HepG2 (cell line): Measurements from ENCODE around the gene VWA7. TPM values are rescaled to one million over a fixed set of nuclear protein-coding genes. Genes with fewer than 3 reads are reported as not detected.

Experiments used
- CCDC6 ChIP-seq: sonication (generic); formaldehyde crosslinking; IDR thresholded peaks from 2 replicates; pipeline ENCODE4 v1.8.1; 2022; ENCODE audit warnings: mild to moderate bottlenecking, missing genetic modification reagents, moderate library complexity
- FOXA1 ChIP-seq, 2 experiments: fragments of 450-650 bp in 1 of 2; sonication (generic) in 1 of 2; formaldehyde crosslinking in 1 of 2; IDR thresholded peaks; 2 replicates each; pipeline versions ENCODE4 v1.4.0 to v1.6.1; 2016 to 2020; ENCODE audit warnings: missing genetic modification reagents in 1 of 2
- HMG20B ChIP-seq: conservative IDR thresholded peaks from 2 replicates; pipeline ENCODE4 v1.6.1; 2016; ENCODE audit warnings: missing genetic modification reagents, missing compliant biosample characterization
- HOXD1 ChIP-seq: sonication (generic); formaldehyde crosslinking; IDR thresholded peaks from 2 replicates; pipeline ENCODE4 v1.5.0; 2020; ENCODE audit warnings: missing genetic modification reagents
- LCORL ChIP-seq, 2 experiments: fragments of 450-650 bp in 1 of 2; sonication (generic) in 1 of 2; formaldehyde crosslinking in 1 of 2; IDR thresholded peaks; 2 replicates each; pipeline versions ENCODE4 v1.5.0 to v1.6.1; 2017 to 2020; ENCODE audit warnings: antibody characterized with exemption in 1 of 2, missing genetic modification reagents in 1 of 2
- MEF2D ChIP-seq: sonication (generic); formaldehyde crosslinking; IDR thresholded peaks from 2 replicates; pipeline ENCODE4 v1.5.1; 2020; ENCODE audit warnings: mild to moderate bottlenecking, missing genetic modification reagents
- NFYB ChIP-seq: sonication (generic); formaldehyde crosslinking; IDR thresholded peaks from 2 replicates; pipeline ENCODE4 v1.4.0; 2020; ENCODE audit warnings: missing genetic modification reagents
- SALL1 ChIP-seq: sonication (generic); formaldehyde crosslinking; IDR thresholded peaks from 2 replicates; pipeline ENCODE4 v1.8.0; 2022; ENCODE audit warnings: mild to moderate bottlenecking, missing genetic modification reagents
- SRF ChIP-seq: IDR thresholded peaks from 2 replicates; pipeline ENCODE4 v1.6.1; 2011; ENCODE audit warnings: mild to moderate bottlenecking, low read depth, low read length, moderate library complexity
- ZNF329 ChIP-seq: sonication (generic); formaldehyde crosslinking; IDR thresholded peaks from 2 replicates; pipeline ENCODE4 v1.9.0; 2021; ENCODE audit warnings: low read depth, mild to moderate bottlenecking, missing genetic modification reagents
- ZNF496 ChIP-seq: sonication (generic); formaldehyde crosslinking; IDR thresholded peaks from 2 replicates; pipeline ENCODE4 v1.8.1; 2023; ENCODE audit warnings: mild to moderate bottlenecking, moderate library complexity, missing genetic modification reagents; ENCODE audit not compliant: insufficient replicate concordance
- ZNF547 ChIP-seq: sonication (generic); formaldehyde crosslinking; IDR thresholded peaks from 2 replicates; pipeline ENCODE4 v1.5.1; 2020; ENCODE audit warnings: mild to moderate bottlenecking, missing genetic modification reagents
- polyA plus RNA-seq, 8 experiments: library from polyadenylated mRNA; depleted of rRNA in 3 of 8; stranded (reverse) in 7 of 8; unstranded in 1 of 8; fragments of >200 nt; fragmentation: Illumina TruSeq in 4 of 8; extraction: Trizol in 4 of 8; gene quantifications; 2 replicates each; pipeline versions ENCODE4 v1.2.1 to v1.2.3, GENCODE V29; 2011 to 2016; ENCODE audit warnings: low read depth in 4 of 8, missing spikeins in 1 of 8, mixed read lengths in 1 of 8; ENCODE audit not compliant: insufficient read depth in 1 of 8
- total RNA-seq, 5 experiments: library from RNA; depleted of rRNA; stranded (reverse); fragments of >200 nt; fragmentation: Illumina TruSeq; extraction: Trizol; gene quantifications; 2 replicates each; pipeline ENCODE4 v1.2.3, GENCODE V29; 2016; ENCODE audit warnings: low read depth in 1 of 5
- TF ChIP-seq, protein P1 (sequence below): sonication (generic); formaldehyde crosslinking; IDR thresholded peaks from 2 replicates; pipeline ENCODE4 v1.5.1; 2020; ENCODE audit warnings: mild to moderate bottlenecking, moderate library complexity, missing genetic modification reagents
- TF ChIP-seq, protein P2 (sequence below): IDR thresholded peaks from 2 replicates; pipeline ENCODE4 v1.6.1; 2016
- TF ChIP-seq, protein P3 (sequence below): IDR thresholded peaks from 2 replicates; pipeline ENCODE4 v1.4.0; 2020; ENCODE audit warnings: mild to moderate bottlenecking, missing genetic modification reagents
- TF ChIP-seq, protein P4 (sequence below): sonication (generic); formaldehyde crosslinking; IDR thresholded peaks from 2 replicates; pipeline ENCODE4 v1.8.1; 2023; ENCODE audit warnings: missing genetic modification reagents, inconsistent platforms, borderline replicate concordance
- TF ChIP-seq, protein P5 (sequence below): sonication (generic); formaldehyde crosslinking; IDR thresholded peaks from 2 replicates; pipeline ENCODE4 v1.8.0; 2022; ENCODE audit warnings: mild to moderate bottlenecking, missing genetic modification reagents, moderate library complexity

VWA7 gene
- total and polyA plus RNA-seq, 2 of the 13 experiments (the other 11 are each of a cell fraction or from before 2014, with no cell fraction given): 0.86 to 3.3 TPM

DNA sequence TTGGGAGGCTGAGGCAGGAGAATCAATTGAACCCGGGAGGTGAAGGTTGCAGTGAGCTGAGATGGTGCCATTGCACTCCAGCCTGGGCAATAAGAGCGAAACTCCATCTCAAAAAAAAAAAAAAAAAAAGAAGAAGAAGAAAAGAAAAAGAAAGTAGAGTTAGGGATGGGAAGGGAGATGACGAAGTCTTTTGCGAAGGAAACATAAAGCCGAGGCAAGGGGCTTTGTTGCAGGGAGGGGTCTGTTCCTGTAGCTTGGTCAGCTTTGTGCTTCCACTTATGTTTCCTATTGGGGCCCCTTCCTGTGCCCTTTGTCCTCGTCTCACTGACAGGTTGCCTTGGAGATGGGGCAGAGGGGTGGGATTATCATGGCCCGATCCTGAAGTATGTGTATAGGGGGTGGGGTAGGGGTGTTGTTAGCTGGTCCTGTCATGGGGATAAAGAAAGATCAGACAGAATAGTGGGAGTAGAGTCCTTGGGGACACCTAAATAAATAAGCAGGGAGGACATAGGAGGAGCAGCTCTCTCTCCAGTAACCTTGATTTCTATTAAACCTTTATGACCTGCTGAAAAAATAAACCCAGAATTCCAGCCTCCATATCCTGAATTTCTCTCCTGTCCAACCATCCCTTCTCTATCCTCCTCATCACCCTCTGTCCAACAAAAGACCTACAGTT lies 39.7 kb downstream of the VWA7 start (continued):
- TF ChIP-seq, protein P1, sequence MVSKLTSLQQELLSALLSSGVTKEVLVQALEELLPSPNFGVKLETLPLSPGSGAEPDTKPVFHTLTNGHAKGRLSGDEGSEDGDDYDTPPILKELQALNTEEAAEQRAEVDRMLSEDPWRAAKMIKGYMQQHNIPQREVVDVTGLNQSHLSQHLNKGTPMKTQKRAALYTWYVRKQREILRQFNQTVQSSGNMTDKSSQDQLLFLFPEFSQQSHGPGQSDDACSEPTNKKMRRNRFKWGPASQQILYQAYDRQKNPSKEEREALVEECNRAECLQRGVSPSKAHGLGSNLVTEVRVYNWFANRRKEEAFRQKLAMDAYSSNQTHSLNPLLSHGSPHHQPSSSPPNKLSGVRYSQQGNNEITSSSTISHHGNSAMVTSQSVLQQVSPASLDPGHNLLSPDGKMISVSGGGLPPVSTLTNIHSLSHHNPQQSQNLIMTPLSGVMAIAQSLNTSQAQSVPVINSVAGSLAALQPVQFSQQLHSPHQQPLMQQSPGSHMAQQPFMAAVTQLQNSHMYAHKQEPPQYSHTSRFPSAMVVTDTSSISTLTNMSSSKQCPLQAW: peak; percentile 72
- TF ChIP-seq MEF2D (peak; percentile 85), HOXD1 (CRISPR knock-in tag) (0 out of 2 replicates have a peak, but pooled peaks have one; percentile 71), SALL1 (CRISPR knock-in tag) (peak; percentile 72), ZNF329 (CRISPR knock-in tag) (0 out of 2 replicates have a peak, but pooled peaks have one; percentile 43), ZNF496 (no peak), ZNF547 (CRISPR knock-in tag) (no peak), LCORL (IDR thresholded peaks at IDR 0.05) (no peak), LCORL (CRISPR knock-in tag; IDR thresholded peaks at IDR 0.05) (peak; percentile 71; the same call in 1 of the 2 replicates), FOXA1 (IDR thresholded peaks at IDR 0.05) (0 out of 2 replicates have a peak, but pooled peaks have one; percentile 4), FOXA1 (CRISPR knock-in tag; IDR thresholded peaks at IDR 0.05) (peak; percentile 89), CCDC6 (0 out of 2 replicates have a peak, but pooled peaks have one; percentile 21), HMG20B (CRISPR knock-in tag) (0 out of 2 replicates have a peak, but pooled peaks have one; percentile 49), SRF (peak; percentile 6; the same call in 1 of the 2 replicates), NFYB (CRISPR knock-in tag) (0 out of 2 replicates have a peak, but pooled peaks have one; percentile 7)
- TF ChIP-seq, protein P2, sequence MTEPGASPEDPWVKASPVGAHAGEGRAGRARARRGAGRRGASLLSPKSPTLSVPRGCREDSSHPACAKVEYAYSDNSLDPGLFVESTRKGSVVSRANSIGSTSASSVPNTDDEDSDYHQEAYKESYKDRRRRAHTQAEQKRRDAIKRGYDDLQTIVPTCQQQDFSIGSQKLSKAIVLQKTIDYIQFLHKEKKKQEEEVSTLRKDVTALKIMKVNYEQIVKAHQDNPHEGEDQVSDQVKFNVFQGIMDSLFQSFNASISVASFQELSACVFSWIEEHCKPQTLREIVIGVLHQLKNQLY (CRISPR knock-in tag): no peak
- TF ChIP-seq, protein P3, sequence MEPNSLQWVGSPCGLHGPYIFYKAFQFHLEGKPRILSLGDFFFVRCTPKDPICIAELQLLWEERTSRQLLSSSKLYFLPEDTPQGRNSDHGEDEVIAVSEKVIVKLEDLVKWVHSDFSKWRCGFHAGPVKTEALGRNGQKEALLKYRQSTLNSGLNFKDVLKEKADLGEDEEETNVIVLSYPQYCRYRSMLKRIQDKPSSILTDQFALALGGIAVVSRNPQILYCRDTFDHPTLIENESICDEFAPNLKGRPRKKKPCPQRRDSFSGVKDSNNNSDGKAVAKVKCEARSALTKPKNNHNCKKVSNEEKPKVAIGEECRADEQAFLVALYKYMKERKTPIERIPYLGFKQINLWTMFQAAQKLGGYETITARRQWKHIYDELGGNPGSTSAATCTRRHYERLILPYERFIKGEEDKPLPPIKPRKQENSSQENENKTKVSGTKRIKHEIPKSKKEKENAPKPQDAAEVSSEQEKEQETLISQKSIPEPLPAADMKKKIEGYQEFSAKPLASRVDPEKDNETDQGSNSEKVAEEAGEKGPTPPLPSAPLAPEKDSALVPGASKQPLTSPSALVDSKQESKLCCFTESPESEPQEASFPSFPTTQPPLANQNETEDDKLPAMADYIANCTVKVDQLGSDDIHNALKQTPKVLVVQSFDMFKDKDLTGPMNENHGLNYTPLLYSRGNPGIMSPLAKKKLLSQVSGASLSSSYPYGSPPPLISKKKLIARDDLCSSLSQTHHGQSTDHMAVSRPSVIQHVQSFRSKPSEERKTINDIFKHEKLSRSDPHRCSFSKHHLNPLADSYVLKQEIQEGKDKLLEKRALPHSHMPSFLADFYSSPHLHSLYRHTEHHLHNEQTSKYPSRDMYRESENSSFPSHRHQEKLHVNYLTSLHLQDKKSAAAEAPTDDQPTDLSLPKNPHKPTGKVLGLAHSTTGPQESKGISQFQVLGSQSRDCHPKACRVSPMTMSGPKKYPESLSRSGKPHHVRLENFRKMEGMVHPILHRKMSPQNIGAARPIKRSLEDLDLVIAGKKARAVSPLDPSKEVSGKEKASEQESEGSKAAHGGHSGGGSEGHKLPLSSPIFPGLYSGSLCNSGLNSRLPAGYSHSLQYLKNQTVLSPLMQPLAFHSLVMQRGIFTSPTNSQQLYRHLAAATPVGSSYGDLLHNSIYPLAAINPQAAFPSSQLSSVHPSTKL (CRISPR knock-in tag): peak; percentile 53
- TF ChIP-seq, protein P4, sequence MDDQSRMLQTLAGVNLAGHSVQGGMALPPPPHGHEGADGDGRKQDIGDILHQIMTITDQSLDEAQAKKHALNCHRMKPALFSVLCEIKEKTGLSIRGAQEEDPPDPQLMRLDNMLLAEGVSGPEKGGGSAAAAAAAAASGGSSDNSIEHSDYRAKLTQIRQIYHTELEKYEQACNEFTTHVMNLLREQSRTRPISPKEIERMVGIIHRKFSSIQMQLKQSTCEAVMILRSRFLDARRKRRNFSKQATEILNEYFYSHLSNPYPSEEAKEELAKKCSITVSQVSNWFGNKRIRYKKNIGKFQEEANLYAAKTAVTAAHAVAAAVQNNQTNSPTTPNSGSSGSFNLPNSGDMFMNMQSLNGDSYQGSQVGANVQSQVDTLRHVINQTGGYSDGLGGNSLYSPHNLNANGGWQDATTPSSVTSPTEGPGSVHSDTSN: 0 out of 2 replicates have a peak, but pooled peaks have one; percentile 25
- TF ChIP-seq, protein P5, sequence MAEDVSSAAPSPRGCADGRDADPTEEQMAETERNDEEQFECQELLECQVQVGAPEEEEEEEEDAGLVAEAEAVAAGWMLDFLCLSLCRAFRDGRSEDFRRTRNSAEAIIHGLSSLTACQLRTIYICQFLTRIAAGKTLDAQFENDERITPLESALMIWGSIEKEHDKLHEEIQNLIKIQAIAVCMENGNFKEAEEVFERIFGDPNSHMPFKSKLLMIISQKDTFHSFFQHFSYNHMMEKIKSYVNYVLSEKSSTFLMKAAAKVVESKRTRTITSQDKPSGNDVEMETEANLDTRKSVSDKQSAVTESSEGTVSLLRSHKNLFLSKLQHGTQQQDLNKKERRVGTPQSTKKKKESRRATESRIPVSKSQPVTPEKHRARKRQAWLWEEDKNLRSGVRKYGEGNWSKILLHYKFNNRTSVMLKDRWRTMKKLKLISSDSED (CRISPR knock-in tag): no peak
